BLaER1 treated with 17β-estradiol and CSF1 and Interleukin-3, amounts not matched to agents 10 nM and 100 nM (cell line): ENCODE results near the gene UBE3B.

Experiments used
- H3K27ac ChIP-seq, 11 experiments: shearing (Covaris generic); formaldehyde crosslinking; 2 replicates each; pipeline ENCODE4 v1.8.1; 2022
- H3K27me3 ChIP-seq, 11 experiments: shearing (Covaris generic); formaldehyde crosslinking; 2 replicates each; pipeline ENCODE4 v1.8.1; 2022
- H3K36me3 ChIP-seq, 11 experiments: shearing (Covaris generic); formaldehyde crosslinking; 2 replicates each; pipeline ENCODE4 v1.8.1; 2022
- H3K4me1 ChIP-seq, 10 experiments: shearing (Covaris generic); formaldehyde crosslinking; 2 replicates each; pipeline ENCODE4 v1.8.1; 2022
- H3K4me2 ChIP-seq, 11 experiments: shearing (Covaris generic); formaldehyde crosslinking; 2 replicates each; pipeline ENCODE4 v1.8.1; 2022
- H3K4me3 ChIP-seq, 10 experiments: shearing (Covaris generic); formaldehyde crosslinking; 2 replicates each; pipeline ENCODE4 v1.8.1; 2022
- H3K9ac ChIP-seq, 11 experiments: shearing (Covaris generic); formaldehyde crosslinking; 2 replicates each; pipeline ENCODE4 v1.8.1; 2022
- H3K9me3 ChIP-seq, 11 experiments: shearing (Covaris generic); formaldehyde crosslinking; replicated peaks in 1 of 11; 2 replicates each; pipeline ENCODE4 v1.8.1; 2022
- H4K20me1 ChIP-seq, 11 experiments: shearing (Covaris generic); formaldehyde crosslinking; 2 replicates each; pipeline ENCODE4 v1.8.1; 2022
- Cebpa-rat ChIP-seq, 11 experiments: shearing (Covaris generic); IDR thresholded peaks; 2 replicates each; pipeline ENCODE4 v1.8.1; 2022

The UBE3B gene

DNA sequence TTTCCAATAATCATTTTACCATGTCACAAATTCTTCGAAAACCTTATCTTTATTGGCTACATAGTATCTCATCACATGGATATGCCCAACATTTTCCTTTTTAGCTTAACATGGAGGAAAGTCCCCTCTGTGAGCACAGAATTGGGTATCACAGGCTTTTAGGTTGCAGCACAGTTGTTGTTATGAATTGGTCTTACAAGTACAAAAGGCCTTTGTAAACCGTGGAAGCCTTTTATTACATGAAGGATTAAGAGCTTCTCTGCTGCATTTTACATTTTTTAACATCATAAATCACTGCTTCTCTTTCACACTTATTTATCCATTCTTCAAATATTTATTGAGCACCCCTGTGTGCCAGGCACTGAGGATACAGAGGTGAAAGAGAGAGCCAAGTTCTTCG lies 26.2 kb downstream of the UBE3B start:
- no peaks in the 10 kb centered on the region for H3K27me3 ChIP-seq
- H3K4me2 ChIP-seq: no peak overlapping the region
- H4K20me1 ChIP-seq: peaks cover 0 to 4% (median 0%) of the 10 kb centered on the region in 11 experiments; a peak in 1 of 22 replicates
- no peak for TF ChIP-seq Cebpa-rat (IDR thresholded peaks at IDR 0.05)
- no peaks in the 10 kb centered on the region for H3K4me1 ChIP-seq
- H3K36me3 ChIP-seq: peaks cover 97 to 100% (median 100%) of the 10 kb centered on the region in 11 experiments
- no peak overlapping the region for H3K27ac ChIP-seq
- H3K9ac ChIP-seq: no peak overlapping the region
- H3K9me3 ChIP-seq: no peaks in the 10 kb centered on the region
- H3K4me3 ChIP-seq: no peak overlapping the region

DNA sequence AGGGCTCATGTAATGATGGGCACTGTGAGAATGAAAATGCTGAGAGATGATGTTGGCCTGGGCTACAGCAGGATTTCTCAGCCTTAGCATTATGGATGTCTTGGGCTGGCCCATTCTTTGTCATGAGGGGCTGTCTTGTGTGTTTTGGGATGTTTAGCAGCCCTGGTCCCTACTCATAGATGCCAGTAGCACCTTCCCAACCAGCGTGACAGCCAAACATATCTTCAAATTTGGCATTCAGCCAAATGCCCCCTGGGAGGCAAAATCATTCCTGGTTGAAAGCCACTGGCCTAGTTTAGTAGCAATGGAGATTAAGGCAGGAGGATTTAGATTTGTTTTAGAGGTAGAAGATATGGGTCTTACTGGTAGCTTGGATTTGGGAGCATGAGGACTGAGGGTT lies 26.6 kb downstream of the UBE3B start:
- Histone ChIP-seq H3K4me1 (no peaks in the 10 kb centered on the region), H3K9me3 (no peaks in the 10 kb centered on the region), H3K4me2 (no peak overlapping the region), H4K20me1 (peaks cover 0 to 4% (median 0%) of the 10 kb centered on the region in 11 experiments; a peak in 1 of 22 replicates), H3K4me3 (no peak overlapping the region), H3K27ac (no peak overlapping the region), H3K36me3 (peaks cover 97 to 100% (median 100%) of the 10 kb centered on the region in 11 experiments), H3K27me3 (no peaks in the 10 kb centered on the region), H3K9ac (no peak overlapping the region)
- no peak for TF ChIP-seq Cebpa-rat (IDR thresholded peaks at IDR 0.05)

DNA sequence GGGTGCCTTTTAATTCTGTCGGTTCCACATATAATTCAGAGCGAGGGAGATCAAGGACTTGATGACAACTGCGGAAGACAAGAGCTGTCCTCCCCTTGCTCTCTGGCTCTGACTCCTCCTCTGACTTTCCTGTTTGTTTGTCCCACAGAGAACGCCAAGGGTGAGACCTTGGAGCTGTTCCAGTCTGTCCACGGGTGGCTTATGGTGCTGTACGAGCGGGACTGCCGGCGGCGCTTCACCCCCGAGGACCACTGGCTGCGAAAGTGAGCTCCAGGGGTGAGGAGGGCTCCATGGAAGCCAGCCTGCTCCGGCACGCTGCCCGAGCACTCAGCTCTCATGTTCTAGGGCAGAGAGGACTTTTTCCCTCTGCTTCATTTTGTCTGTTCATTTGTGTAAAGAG lies 32.8 kb downstream of the UBE3B start:
- Histone ChIP-seq H3K27ac (no peak overlapping the region), H3K27me3 (no peaks in the 10 kb centered on the region), H4K20me1 (peaks cover 0 to 18% (median 0%) of the 10 kb centered on the region in 11 experiments; a peak in 4 of 22 replicates), H3K4me1 (no peaks in the 10 kb centered on the region), H3K36me3 (peaks cover 91 to 100% (median 97%) of the 10 kb centered on the region in 11 experiments), H3K4me3 (no peak overlapping the region), H3K9me3 (no peaks in the 10 kb centered on the region), H3K4me2 (no peak overlapping the region), H3K9ac (no peak overlapping the region)
- no peak for TF ChIP-seq Cebpa-rat (IDR thresholded peaks at IDR 0.05)

DNA sequence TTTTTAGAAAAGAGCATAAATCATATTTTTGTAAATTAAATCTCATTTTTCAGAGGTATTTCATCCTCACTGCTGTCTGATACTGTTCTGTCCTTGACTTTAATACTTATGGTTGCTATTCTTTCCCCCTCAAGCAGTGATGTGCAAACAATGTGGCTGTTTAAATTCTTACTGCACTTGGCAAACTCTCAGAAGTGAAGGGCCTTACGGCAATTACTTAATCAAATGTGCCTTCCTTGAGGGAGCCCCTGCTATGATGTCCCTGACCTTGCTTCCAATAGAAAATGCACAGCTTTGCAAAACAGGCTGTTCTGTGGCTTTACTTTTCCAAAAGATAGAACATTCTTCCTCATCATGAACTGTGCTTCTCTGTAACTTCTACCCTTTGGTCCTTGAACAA lies 35.2 kb downstream of the UBE3B start:
- Histone ChIP-seq H3K36me3 (peaks cover 85 to 100% (median 90%) of the 10 kb centered on the region in 11 experiments), H4K20me1 (peaks cover 0 to 26% (median 0%) of the 10 kb centered on the region in 11 experiments; a peak in 5 of 22 replicates), H3K27ac (no peak overlapping the region), H3K4me1 (no peaks in the 10 kb centered on the region), H3K27me3 (no peaks in the 10 kb centered on the region), H3K4me2 (no peak overlapping the region), H3K9ac (no peak overlapping the region), H3K9me3 (no peaks in the 10 kb centered on the region), H3K4me3 (no peak overlapping the region)
- TF ChIP-seq Cebpa-rat (IDR thresholded peaks at IDR 0.05): no peak

DNA sequence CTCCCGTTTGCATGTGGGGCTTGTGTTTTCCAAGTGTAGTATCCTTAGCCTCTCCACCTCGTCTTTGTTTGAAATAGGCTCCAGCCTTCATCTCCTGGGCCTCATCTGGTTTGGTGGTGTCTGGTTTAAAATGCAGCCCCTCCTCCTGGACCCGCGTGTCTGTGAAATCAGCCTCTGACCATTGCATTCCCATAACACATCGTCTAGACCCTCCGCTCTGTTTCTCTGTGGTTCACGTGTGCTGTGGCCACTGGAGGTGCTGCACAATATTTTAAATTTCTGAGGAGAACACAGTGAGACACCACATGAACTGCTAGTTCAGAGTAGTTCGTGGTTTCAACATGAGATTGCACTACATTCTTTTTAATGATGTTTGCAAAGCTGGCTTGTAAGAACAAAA lies 35.6 kb downstream of the UBE3B start:
- Histone ChIP-seq H3K27me3 (no peaks in the 10 kb centered on the region), H3K27ac (no peak overlapping the region), H3K4me1 (no peaks in the 10 kb centered on the region), H3K4me3 (no peak overlapping the region), H3K4me2 (no peak overlapping the region), H4K20me1 (peaks cover 0 to 30% (median 0%) of the 10 kb centered on the region in 11 experiments; a peak in 5 of 22 replicates), H3K36me3 (peaks cover 85 to 100% (median 90%) of the 10 kb centered on the region in 11 experiments), H3K9me3 (no peaks in the 10 kb centered on the region), H3K9ac (no peak overlapping the region)
- TF ChIP-seq Cebpa-rat (IDR thresholded peaks at IDR 0.05): no peak

DNA sequence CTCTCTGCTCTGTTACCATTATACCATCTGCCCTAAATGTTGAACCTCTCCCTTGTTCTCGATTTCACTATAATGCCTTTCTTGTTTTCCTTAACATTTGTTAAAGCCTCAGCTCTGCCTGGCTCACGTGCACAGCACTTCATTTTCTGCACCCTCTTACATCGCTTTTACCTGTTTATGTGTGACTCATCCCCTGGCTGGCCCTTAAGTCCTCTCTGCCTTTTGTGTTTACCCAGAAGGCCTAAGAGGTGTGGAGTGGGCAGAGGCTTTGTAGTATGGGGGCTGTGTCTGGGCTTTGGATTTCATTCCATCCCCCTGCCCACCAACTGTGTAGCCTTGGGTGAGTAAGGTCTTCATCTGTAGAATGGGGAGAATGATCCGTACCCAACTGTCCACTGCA lies 36.5 kb downstream of the UBE3B start:
- H4K20me1 ChIP-seq: peaks cover 0 to 37% (median 0%) of the 10 kb centered on the region in 11 experiments; a peak in 5 of 22 replicates
- H3K4me3 ChIP-seq: no peak overlapping the region
- H3K36me3 ChIP-seq: peaks cover 82 to 97% (median 87%) of the 10 kb centered on the region in 11 experiments
- H3K4me1 ChIP-seq: peaks cover 0 to 2% (median under 1%) of the 10 kb centered on the region in 10 experiments; a peak in 8 of 20 replicates
- H3K9ac ChIP-seq: no peak overlapping the region
- H3K27me3 ChIP-seq: no peaks in the 10 kb centered on the region
- no peak overlapping the region for H3K4me2 ChIP-seq
- no peak overlapping the region for H3K27ac ChIP-seq
- H3K9me3 ChIP-seq: no peaks in the 10 kb centered on the region
- TF ChIP-seq Cebpa-rat (IDR thresholded peaks at IDR 0.05): no peak

DNA sequence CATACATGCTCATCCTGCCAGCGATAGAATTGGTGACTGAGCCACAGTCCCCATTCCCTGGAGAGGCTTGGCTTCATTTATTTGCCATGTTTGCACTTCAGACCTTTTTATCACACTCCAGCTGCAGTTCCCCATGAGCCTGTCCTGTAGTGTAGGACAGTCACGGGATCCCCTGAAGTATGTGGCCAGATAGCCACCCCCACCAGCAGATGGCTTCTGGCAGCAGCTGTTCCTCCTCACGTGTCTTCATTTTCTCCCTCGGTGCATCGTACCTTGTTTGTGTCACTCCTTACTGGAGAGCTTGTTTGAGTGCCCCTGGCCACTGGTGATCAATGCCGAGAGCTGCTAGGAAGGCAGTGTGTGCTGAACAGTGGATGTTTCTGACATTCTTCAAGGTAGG lies 40.2 kb downstream of the UBE3B start:
- Histone ChIP-seq H3K27me3 (no peaks in the 10 kb centered on the region), H3K9me3 (no peaks in the 10 kb centered on the region), H3K36me3 (peaks cover 82 to 97% (median 86%) of the 10 kb centered on the region in 11 experiments), H4K20me1 (peaks cover 0 to 28% (median 0%) of the 10 kb centered on the region in 11 experiments; a peak in 5 of 22 replicates), H3K4me2 (no peak overlapping the region), H3K9ac (peak overlapping the region in 1 of 11 experiments; percentile 20; a peak in 1 of 22 replicates), H3K4me3 (no peak overlapping the region), H3K4me1 (peaks cover 0 to 6% (median 4%) of the 10 kb centered on the region in 10 experiments; a peak in 10 of 20 replicates), H3K27ac (no peak overlapping the region)
- TF ChIP-seq Cebpa-rat (IDR thresholded peaks at IDR 0.05): no peak

DNA sequence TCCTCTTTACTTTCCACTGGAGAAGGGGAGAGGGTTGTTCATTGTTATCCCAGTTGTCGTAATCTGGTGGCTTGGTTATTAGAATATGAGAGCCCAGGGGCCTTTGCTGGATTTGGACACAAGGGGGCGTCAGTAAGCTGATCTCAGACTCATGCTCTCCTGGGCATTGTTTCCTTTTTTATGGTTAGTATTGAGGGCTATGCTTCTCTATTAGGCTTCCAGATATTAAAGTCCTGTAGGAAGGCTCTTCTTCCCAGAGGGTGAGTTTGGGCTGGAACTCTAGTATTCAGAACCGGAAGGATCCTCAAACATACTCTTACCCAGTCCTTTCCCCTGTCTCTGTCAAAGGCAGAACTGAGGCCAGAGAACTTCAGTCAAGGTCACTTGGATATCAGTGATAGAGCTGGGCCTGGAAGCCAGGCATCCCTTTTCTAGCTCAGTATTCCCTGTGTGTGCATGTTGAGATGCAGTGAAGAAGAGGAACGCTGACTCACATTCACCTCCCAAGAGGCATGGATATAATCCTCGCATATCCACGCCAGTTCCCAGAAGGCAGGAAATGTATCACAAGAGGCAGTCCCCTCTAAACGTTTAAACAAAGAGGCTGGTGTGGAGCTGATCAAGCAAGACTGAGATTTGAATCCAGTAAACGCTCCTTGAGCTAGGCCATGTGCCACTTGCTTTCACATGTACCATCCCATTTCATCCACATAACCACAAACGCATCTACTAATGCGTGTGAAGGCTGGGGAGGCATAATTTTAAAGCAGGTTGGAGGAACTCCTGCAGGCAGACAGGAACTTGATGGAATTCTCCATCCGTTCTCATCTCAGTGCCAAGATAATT lies 41.6 kb downstream of the UBE3B start:
- no peak overlapping the region for H3K27ac ChIP-seq

DNA sequence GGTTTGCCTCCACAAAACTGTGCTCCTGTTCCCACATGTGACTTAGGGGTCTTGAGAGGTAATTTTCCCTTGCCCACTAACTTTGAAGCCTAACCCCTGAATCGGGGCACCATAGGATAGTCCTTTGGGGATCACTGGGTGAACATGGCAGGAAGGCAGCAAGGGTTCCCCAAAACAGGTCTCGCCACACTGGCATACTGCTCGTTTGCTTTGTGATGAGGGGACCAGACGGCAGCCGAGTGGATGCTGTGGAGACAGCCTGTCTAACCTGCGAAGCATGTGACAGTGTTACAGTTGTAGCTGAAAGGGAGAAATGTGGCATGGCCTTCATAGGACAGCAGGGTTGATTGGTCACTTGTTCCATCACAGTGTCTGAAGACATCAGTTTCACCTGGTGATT lies 42.4 kb downstream of the UBE3B start:
- Histone ChIP-seq H3K4me2 (no peak overlapping the region), H3K36me3 (peaks cover 83 to 97% (median 88%) of the 10 kb centered on the region in 11 experiments), H4K20me1 (peaks cover 0 to 21% (median 0%) of the 10 kb centered on the region in 11 experiments; a peak in 4 of 22 replicates), H3K27me3 (no peaks in the 10 kb centered on the region), H3K4me1 (peaks cover 0 to 6% (median 4%) of the 10 kb centered on the region in 10 experiments; a peak in 10 of 20 replicates), H3K9me3 (no peaks in the 10 kb centered on the region), H3K9ac (peak overlapping the region in 2 of 11 experiments; percentile 8 to 19; a peak in 2 of 22 replicates), H3K4me3 (no peak overlapping the region), H3K27ac (no peak overlapping the region)
- TF ChIP-seq Cebpa-rat (IDR thresholded peaks at IDR 0.05): no peak

More for the DNA sequence above, 41.6 kb downstream of the UBE3B start:
- peaks cover 0 to 28% (median 0%) of the 10 kb centered on the region in 11 experiments; a peak in 4 of 22 replicates for H4K20me1 ChIP-seq
- peaks cover 83 to 97% (median 88%) of the 10 kb centered on the region in 11 experiments for H3K36me3 ChIP-seq
- no peak for TF ChIP-seq Cebpa-rat (IDR thresholded peaks at IDR 0.05)
- no peak overlapping the region for H3K4me3 ChIP-seq
- H3K9me3 ChIP-seq: no peaks in the 10 kb centered on the region
- no peak overlapping the region; a peak in 2 of 22 replicates for H3K4me2 ChIP-seq
- H3K27me3 ChIP-seq: no peaks in the 10 kb centered on the region
- H3K4me1 ChIP-seq: peaks cover 0 to 6% (median 4%) of the 10 kb centered on the region in 10 experiments; a peak in 10 of 20 replicates
- peak overlapping the region in 3 of 11 experiments; percentile 0 to 35 (median 14); a peak in 1 of 22 replicates for H3K9ac ChIP-seq
